Liver (tissue), 3 donors: Measurements from ENCODE around the gene KCNC4.

ENCODE experiments used
- CTCF ChIP-seq: fragments of 150-350 bp; IDR thresholded peaks from 2 replicates; pipeline ENCODE4 v1.5.1; 2017; ENCODE audit warnings: improper control_type of control experiment, low read depth, low read length; ENCODE audit not compliant: missing input control
- GABPA ChIP-seq, 2 donors: IDR thresholded peaks in 1 of 2; conservative IDR thresholded peaks in 1 of 2; 2 replicates each; pipeline ENCODE4 v1.6.1; 2016; ENCODE audit warnings: antibody characterized with exemption in 2 of 2, mild to moderate bottlenecking in 1 of 2, moderate library complexity in 1 of 2
- JUND ChIP-seq, 2 donors: IDR thresholded peaks; 2 replicates each; pipeline ENCODE4 v1.6.1; 2016; ENCODE audit warnings: antibody characterized with exemption in 2 of 2
- donor health status: healthy.
- donor health status: healthy.

- TF ChIP-seq CTCF (no peak), JUND (IDR thresholded peaks at IDR 0.05) (no peak), GABPA (IDR thresholded peaks at IDR 0.05 in 1 of 2, conservative IDR thresholded peaks at IDR 0.05 in 1 of 2) (no peak)
Measured at GRCh38 chr1:110166861-110167260, 43.3 kb upstream of the KCNC4 start.
